Spleen (tissue), 11 donors: ENCODE data around the gene TMEM108. TPM values are rescaled to one million over a fixed set of nuclear protein-coding genes. Genes with fewer than 3 reads are reported as not detected.

Source experiments
- DNase-seq: peaks from one replicate; pipeline ENCODE4 v3.0.0-alpha.2; 2020
- H3K27ac ChIP-seq, 8 donors: fragments of 200-600 bp; sonication (generic) in 7 of 8; 1 replicate in 4 of 8; 2 replicates in 4 of 8; pipeline versions ENCODE4 v1.5.0 to v1.8.0; 2016 to 2021; ENCODE audit warnings: inconsistent platforms in 4 of 8, mild to moderate bottlenecking in 4 of 8, moderate library complexity in 1 of 8
- H3K27me3 ChIP-seq, 7 donors: fragments of 200-600 bp; sonication (generic) in 6 of 7; replicated peaks in 1 of 7; 1 replicate in 4 of 7; 2 replicates in 3 of 7; pipeline versions ENCODE4 v1.5.0 to v1.8.0; 2016 to 2021; ENCODE audit warnings: inconsistent platforms in 3 of 7, mild to moderate bottlenecking in 1 of 7
- H3K36me3 ChIP-seq, 6 donors: fragments of 200-600 bp; sonication (generic) in 5 of 6; 1 replicate in 4 of 6; 2 replicates in 2 of 6; pipeline versions ENCODE4 v1.5.0 to v1.8.0; 2016 to 2021; ENCODE audit warnings: inconsistent platforms in 2 of 6
- H3K4me1 ChIP-seq, 6 donors: fragments of 200-600 bp; sonication (generic) in 5 of 6; 1 replicate in 3 of 6; 2 replicates in 3 of 6; pipeline versions ENCODE4 v1.5.0 to v1.8.0; 2016 to 2021; ENCODE audit warnings: inconsistent platforms in 3 of 6
- H3K4me3 ChIP-seq, 8 donors: fragments of 200-600 bp; sonication (generic) in 7 of 8; 1 replicate in 4 of 8; 2 replicates in 4 of 8; pipeline versions ENCODE4 v1.5.0 to v1.8.0; 2016 to 2021; ENCODE audit warnings: inconsistent platforms in 4 of 8, mild to moderate bottlenecking in 4 of 8, moderate library complexity in 2 of 8
- H3K9me3 ChIP-seq, 8 donors: fragments of 200-600 bp; sonication (generic) in 7 of 8; 1 replicate in 4 of 8; 2 replicates in 4 of 8; pipeline versions ENCODE4 v1.5.0 to v1.8.0; 2016 to 2021; ENCODE audit warnings: inconsistent platforms in 4 of 8
- POLR2A ChIP-seq, 3 donors: fragments of 450-650 bp; IDR thresholded peaks; one replicate each; pipeline ENCODE4 v1.5.1; 2017; ENCODE audit warnings: antibody characterized with exemption in 3 of 3, mild to moderate bottlenecking in 1 of 3
- POLR2AphosphoS5 ChIP-seq, 3 donors: sonication (generic); formaldehyde crosslinking; IDR thresholded peaks; one replicate each; pipeline ENCODE4 v1.5.1; 2017; ENCODE audit warnings: antibody characterized with exemption in 3 of 3
- WGBS, 5 donors: extraction: QIAGEN DNeasy Blood & Tissue Kit in 3 of 5; methylation state at CpG; one replicate each; pipeline versions ENCODE4 v1.1.5 to v1.1.7; 2013 to 2018; 5-methylcytosine and 5-hydroxymethylcytosine counted together
- intact Hi-C: fragments of 100-400 bp; cut with DNase I; formaldehyde crosslinking; loops from one replicate; pipeline ENCODE4 v1.15.0; 2023; ENCODE audit warnings: low total_unique reads
- polyA plus RNA-seq, 3 donors: library from polyadenylated mRNA; stranded (reverse); fragments of 200-250 nt; gene quantifications; one replicate each; pipeline ENCODE4 v1.2.1, GENCODE V29; 2013
- total RNA-seq, 7 donors: library from RNA; depleted of rRNA in 3 of 7; stranded (reverse); fragments of >200 nt in 3 of 7; fragmentation: NEBNext Ultra II Directional in 4 of 7; extraction: Animal tissue kit (Norgen Biotek cat#: 25700) in 4 of 7; gene quantifications; one replicate each; pipeline versions ENCODE4 v1.1.0 to v1.2.1, GENCODE V29; 2016 to 2021
- TF ChIP-seq, protein P1 (sequence below), 11 experiments: fragments of 200-600 bp in 7 of 11; fragments of 450-650 bp in 4 of 11; sonication (generic) in 4 of 11; IDR thresholded peaks in 8 of 11; conservative IDR thresholded peaks in 3 of 11; 1 replicate in 7 of 11; 2 replicates in 4 of 11; pipeline versions ENCODE4 v1.4.0 to v1.8.0; 2016 to 2021; ENCODE audit warnings: antibody characterized with exemption in 11 of 11, inconsistent platforms in 4 of 11, mild to moderate bottlenecking in 1 of 11
- donor health status: healthy with polysubstance abuse.
- donor health status: DM: no; HTN: no; CAD: no; lungs with moderate emphysema.
- donor health status: DM: no; HTN: no; CAD: no.
- donor health status: Bipolar disorder and iron deficiency.
- donor health status: healthy.
- donor health status: DM: no; HTN: no; CAD: no.
- donor health status: DM: yes; HTN: yes; CAD: no.

Gene TMEM108
- total and polyA plus RNA-seq, 10 donors, result 0.20 to 4.0 (median 1.1) TPM

DNA sequence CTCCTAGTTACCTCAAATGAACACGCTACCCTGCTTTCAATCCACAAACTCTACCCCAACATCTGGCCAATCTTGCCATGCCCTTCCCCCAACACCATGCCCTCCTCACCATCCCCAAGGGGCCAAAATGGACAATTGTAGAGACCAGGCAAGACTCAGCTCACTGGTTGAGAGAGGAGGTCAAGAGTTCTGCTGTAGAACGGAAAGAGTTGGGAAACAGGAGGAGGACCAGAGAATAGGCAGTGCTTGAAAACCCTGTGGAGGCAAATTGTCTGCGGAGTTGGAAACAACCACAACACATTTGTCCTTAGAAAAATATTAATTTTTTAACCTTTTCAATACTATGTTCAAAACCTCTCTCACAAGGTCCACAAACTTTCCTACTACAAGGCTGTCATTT lies 232.9 kb downstream of the TMEM108 start:
- TF ChIP-seq, protein P1, sequence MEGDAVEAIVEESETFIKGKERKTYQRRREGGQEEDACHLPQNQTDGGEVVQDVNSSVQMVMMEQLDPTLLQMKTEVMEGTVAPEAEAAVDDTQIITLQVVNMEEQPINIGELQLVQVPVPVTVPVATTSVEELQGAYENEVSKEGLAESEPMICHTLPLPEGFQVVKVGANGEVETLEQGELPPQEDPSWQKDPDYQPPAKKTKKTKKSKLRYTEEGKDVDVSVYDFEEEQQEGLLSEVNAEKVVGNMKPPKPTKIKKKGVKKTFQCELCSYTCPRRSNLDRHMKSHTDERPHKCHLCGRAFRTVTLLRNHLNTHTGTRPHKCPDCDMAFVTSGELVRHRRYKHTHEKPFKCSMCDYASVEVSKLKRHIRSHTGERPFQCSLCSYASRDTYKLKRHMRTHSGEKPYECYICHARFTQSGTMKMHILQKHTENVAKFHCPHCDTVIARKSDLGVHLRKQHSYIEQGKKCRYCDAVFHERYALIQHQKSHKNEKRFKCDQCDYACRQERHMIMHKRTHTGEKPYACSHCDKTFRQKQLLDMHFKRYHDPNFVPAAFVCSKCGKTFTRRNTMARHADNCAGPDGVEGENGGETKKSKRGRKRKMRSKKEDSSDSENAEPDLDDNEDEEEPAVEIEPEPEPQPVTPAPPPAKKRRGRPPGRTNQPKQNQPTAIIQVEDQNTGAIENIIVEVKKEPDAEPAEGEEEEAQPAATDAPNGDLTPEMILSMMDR (IDR thresholded peaks at IDR 0.05 in 8 of 11, conservative IDR thresholded peaks at IDR 0.05 in 3 of 11), result no peak
- no peak for TF ChIP-seq POLR2AphosphoS5 (IDR thresholded peaks at IDR 0.05)
- TF ChIP-seq POLR2A (IDR thresholded peaks at IDR 0.05), result no peak
- Histone ChIP-seq H3K27me3 (no peaks in the 10 kb centered on the region), H3K4me3 (no peak overlapping the region), H3K9me3 (no peaks in the 10 kb centered on the region), H3K4me1 (no peaks in the 10 kb centered on the region), H3K27ac (no peak overlapping the region), H3K36me3 (no peaks in the 10 kb centered on the region)
- 88 to 91% (median 88%) methylated on average over 3 of the region's 3 CpGs for WGBS, 5 donors
- intact Hi-C loops, result no loop called here
- DNase-seq, result no peak

DNA sequence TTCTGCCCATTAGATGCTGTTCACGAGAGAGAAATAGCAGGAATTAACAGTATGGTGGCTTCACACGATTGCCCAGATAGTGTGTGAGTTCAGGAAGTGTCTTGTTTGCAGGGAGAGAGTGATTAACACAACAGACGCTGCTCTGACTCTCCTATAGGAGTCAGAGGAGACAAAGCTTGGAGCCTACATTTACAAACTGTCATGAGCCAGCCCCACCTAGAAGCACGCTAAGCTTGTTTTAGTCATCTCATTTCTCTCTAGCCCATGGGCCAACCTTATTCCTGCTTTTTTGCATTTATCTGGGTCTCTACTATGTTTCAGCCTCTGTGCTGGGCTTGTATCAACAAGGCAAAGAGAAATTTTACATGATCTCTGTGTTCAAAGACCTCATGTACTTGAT lies 233.3 kb downstream of the TMEM108 start:
- intact Hi-C loops, result no loop called here
- H3K27me3 ChIP-seq, result no peaks in the 10 kb centered on the region
- 63 to 71% (median 68%) methylated on average over 4 of the region's 4 CpGs for WGBS, 5 donors
- H3K4me1 ChIP-seq, result no peaks in the 10 kb centered on the region
- no peak overlapping the region for H3K4me3 ChIP-seq
- no peaks in the 10 kb centered on the region for H3K9me3 ChIP-seq
- TF ChIP-seq POLR2AphosphoS5 (IDR thresholded peaks at IDR 0.05) (no peak), POLR2A (IDR thresholded peaks at IDR 0.05) (no peak)
- TF ChIP-seq, protein P1 (IDR thresholded peaks at IDR 0.05 in 8 of 11, conservative IDR thresholded peaks at IDR 0.05 in 3 of 11), result no peak
- H3K36me3 ChIP-seq, result no peaks in the 10 kb centered on the region
- DNase-seq, result no peak
- H3K27ac ChIP-seq, result no peak overlapping the region

DNA sequence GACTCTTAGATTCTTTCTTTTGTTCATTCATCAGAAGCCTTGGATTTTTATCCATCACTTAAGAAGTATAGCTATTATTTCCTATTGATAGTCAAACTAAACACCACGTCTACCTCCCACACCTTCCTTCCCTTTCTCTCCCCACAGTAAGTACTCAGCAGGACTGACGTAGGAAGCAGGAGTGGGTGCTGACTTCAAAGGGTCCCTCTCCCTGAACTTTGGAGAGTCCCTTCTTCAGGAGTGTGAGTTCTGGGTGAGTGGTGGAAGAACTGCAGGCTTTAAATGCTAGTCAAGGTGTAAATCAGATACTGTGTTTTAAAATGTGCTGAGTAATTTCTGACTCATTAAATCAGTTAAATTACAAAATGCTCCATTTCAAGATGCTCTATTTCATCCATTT lies 235.2 kb downstream of the TMEM108 start:
- Histone ChIP-seq H3K27me3 (no peaks in the 10 kb centered on the region), H3K36me3 (no peaks in the 10 kb centered on the region), H3K4me1 (no peaks in the 10 kb centered on the region), H3K9me3 (no peaks in the 10 kb centered on the region), H3K27ac (no peak overlapping the region), H3K4me3 (no peak overlapping the region)
- DNase-seq, result no peak
- no peak for TF ChIP-seq POLR2A (IDR thresholded peaks at IDR 0.05)
- TF ChIP-seq, protein P1 (IDR thresholded peaks at IDR 0.05 in 8 of 11, conservative IDR thresholded peaks at IDR 0.05 in 3 of 11), result no peak
- TF ChIP-seq POLR2AphosphoS5 (IDR thresholded peaks at IDR 0.05), result no peak
- intact Hi-C loops, result no loop called here
- 50 to 65% (median 55%) methylated on average over 2 of the region's 2 CpGs for WGBS, 5 donors

DNA sequence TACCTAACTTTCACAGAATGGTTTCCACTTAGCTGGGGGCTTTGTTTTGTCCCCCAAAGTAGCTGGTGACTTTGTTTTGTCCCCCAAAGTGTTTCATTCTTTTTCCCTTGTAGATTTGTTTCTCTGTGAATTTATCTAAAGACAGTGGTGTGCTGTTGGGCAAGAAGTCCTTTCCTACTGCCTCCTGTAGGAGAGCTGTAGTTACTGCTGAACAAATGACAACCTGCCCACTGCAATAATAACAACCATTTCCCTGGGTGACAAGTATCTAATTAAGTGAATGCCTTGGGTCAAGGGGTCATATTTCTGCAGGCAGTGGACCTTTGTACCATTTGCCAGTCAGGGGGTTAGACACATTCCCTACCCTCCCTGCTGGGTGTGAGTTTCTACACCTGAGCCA lies 236.3 kb downstream of the TMEM108 start:
- Histone ChIP-seq H3K4me3 (no peak overlapping the region), H3K27me3 (no peaks in the 10 kb centered on the region), H3K36me3 (no peaks in the 10 kb centered on the region), H3K27ac (no peak overlapping the region), H3K4me1 (no peaks in the 10 kb centered on the region), H3K9me3 (no peaks in the 10 kb centered on the region)
- no peak for DNase-seq
- intact Hi-C loops, result no loop called here
- TF ChIP-seq POLR2A (IDR thresholded peaks at IDR 0.05), result no peak
- no peak for TF ChIP-seq POLR2AphosphoS5 (IDR thresholded peaks at IDR 0.05)

DNA sequence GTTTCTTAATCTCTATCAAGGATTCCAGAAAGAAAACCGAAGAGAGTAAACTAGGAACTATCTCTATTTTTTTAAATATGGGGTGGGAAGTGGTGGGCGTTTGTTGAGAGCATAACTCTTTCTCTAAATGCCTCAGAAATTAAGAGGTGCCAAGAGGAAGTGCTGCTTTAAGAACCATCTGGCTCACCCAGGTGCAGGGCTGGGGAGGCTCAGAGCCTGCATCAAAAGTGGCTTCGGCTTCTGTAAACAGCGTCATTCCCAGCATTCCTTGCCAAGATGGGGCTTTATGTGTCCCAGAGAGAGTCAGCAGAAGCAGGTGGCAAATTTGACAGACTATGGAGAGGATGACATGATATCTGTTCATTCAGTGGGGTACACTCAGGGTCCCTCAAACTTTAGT lies 238.4 kb downstream of the TMEM108 start:
- H3K27ac ChIP-seq, result no peak overlapping the region
- no peaks in the 10 kb centered on the region for H3K9me3 ChIP-seq
- H3K36me3 ChIP-seq, result no peaks in the 10 kb centered on the region
- intact Hi-C loops, result no loop called here
- no peak for DNase-seq
- no peaks in the 10 kb centered on the region for H3K4me1 ChIP-seq
- 43 to 47% (median 44%) methylated on average over 4 of the region's 4 CpGs for WGBS, 5 donors
- TF ChIP-seq POLR2AphosphoS5 (IDR thresholded peaks at IDR 0.05) (no peak), POLR2A (IDR thresholded peaks at IDR 0.05) (no peak)
- TF ChIP-seq, protein P1 (IDR thresholded peaks at IDR 0.05 in 8 of 11, conservative IDR thresholded peaks at IDR 0.05 in 3 of 11), result no peak
- no peaks in the 10 kb centered on the region for H3K27me3 ChIP-seq
- no peak overlapping the region for H3K4me3 ChIP-seq
